Measurements from ENCODE around the gene CACNB2. TPM values are rescaled to one million over a fixed set of nuclear protein-coding genes. Genes with fewer than 3 reads are reported as not detected.

CACNB2 gene
- total RNA-seq, 1 donor from 2014 or later: 3.5 TPM

- Histone ChIP-seq H3K4me1 (no peaks in the 10 kb centered on the region), H3K36me3 (no peaks in the 10 kb centered on the region), H3K27ac (no peak overlapping the region), H3K4me3 (no peak overlapping the region), H3K79me2 (ENCODE audit: low read depth) (no peaks in the 10 kb centered on the region), H3K4me2 (no peak overlapping the region), H3K27me3 (no peaks in the 10 kb centered on the region), H2AFZ (replicated peaks) (no peak overlapping the region), H4K20me1 (ENCODE audit: low read depth) (no peaks in the 10 kb centered on the region), H3K9me3 (ENCODE audit: low read depth) (no peaks in the 10 kb centered on the region), H3K9ac (no peak overlapping the region), H3F3A (ENCODE audit: low read depth) (no peaks in the 10 kb centered on the region)
- TF ChIP-seq EZH2phosphoT487 (IDR thresholded peaks at IDR 0.05) (no peak), EZH2 (IDR thresholded peaks at IDR 0.05) (no peak)
- TF ChIP-seq, protein P1, sequence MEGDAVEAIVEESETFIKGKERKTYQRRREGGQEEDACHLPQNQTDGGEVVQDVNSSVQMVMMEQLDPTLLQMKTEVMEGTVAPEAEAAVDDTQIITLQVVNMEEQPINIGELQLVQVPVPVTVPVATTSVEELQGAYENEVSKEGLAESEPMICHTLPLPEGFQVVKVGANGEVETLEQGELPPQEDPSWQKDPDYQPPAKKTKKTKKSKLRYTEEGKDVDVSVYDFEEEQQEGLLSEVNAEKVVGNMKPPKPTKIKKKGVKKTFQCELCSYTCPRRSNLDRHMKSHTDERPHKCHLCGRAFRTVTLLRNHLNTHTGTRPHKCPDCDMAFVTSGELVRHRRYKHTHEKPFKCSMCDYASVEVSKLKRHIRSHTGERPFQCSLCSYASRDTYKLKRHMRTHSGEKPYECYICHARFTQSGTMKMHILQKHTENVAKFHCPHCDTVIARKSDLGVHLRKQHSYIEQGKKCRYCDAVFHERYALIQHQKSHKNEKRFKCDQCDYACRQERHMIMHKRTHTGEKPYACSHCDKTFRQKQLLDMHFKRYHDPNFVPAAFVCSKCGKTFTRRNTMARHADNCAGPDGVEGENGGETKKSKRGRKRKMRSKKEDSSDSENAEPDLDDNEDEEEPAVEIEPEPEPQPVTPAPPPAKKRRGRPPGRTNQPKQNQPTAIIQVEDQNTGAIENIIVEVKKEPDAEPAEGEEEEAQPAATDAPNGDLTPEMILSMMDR (IDR thresholded peaks at IDR 0.05): no peak
- Mint-ChIP-seq H3K27ac (no peak overlapping the region), H3K4me3 (no peak overlapping the region), H3K27me3 (ENCODE audit: insufficient read depth, low read depth) (no peaks in the 10 kb centered on the region), H3K4me1 (no peaks in the 10 kb centered on the region), H3K9me3 (no peaks in the 10 kb centered on the region), H3K36me3 (no peaks in the 10 kb centered on the region)
- DNase-seq (ENCODE audit: low spot score): no peak
These were observed 310.1 kb downstream of the CACNB2 start for GRCh38 chr10:18450298-18450697.

DNA sequence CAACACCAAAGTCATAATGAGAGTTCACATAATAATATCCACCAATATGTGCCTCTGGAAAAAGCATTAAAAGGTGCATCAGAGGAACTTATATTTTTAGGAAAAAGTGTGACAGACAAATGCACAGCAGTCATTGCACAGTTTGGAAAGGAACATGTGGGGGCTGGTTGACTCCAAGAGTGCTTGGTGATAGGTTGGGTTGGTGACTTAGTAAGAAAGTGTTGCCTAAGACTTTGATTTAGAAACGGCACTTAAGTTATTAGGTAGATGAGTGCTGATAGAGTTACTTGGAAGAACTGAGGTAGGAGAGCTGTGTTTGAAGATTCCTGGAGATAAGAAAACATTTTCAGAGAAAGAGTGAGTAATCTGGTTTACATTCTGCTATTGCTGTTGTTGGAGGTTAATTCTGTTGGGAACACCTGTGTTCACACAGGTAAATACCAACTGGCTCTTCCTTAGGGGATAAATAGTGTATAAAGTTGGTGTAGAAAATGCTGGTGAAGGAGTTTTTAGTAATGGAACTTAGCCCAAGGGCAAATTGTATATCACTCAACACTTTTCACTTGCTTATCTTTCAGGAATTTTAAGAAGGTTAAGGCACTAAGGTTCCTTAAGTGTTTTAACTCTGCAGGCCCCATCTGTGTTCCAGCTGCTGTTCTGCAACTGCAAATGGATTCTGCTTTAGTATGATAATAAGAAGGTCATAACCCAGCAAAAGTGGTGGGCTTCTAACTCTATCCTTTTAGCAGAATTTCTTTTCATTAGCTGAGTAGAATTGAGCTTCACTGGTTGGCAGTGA is 315.1 kb downstream of the CACNB2 start:
- Histone ChIP-seq H3K36me3 (no peaks in the 10 kb centered on the region), H3K4me2 (no peak overlapping the region), H3K27me3 (no peaks in the 10 kb centered on the region), H3K9me3 (ENCODE audit: low read depth) (no peaks in the 10 kb centered on the region), H3K9ac (no peak overlapping the region), H3K4me1 (no peaks in the 10 kb centered on the region), H4K20me1 (ENCODE audit: low read depth) (no peaks in the 10 kb centered on the region), H3K79me2 (ENCODE audit: low read depth) (no peaks in the 10 kb centered on the region), H3F3A (ENCODE audit: low read depth) (no peaks in the 10 kb centered on the region), H3K4me3 (no peak overlapping the region), H2AFZ (replicated peaks) (no peak overlapping the region), H3K27ac (no peak overlapping the region)
- Mint-ChIP-seq H3K36me3 (no peaks in the 10 kb centered on the region), H3K27ac (no peak overlapping the region), H3K4me3 (no peak overlapping the region), H3K9me3 (no peaks in the 10 kb centered on the region), H3K4me1 (no peaks in the 10 kb centered on the region), H3K27me3 (ENCODE audit: insufficient read depth, low read depth) (no peaks in the 10 kb centered on the region)
- no peak for DNase-seq (ENCODE audit: low spot score)
- TF ChIP-seq, protein P1 (IDR thresholded peaks at IDR 0.05): no peak
- TF ChIP-seq EZH2phosphoT487 (IDR thresholded peaks at IDR 0.05) (no peak), EZH2 (IDR thresholded peaks at IDR 0.05) (no peak)

GRCh38 chr10:18456984-18457383 is 316.8 kb downstream of the CACNB2 start:
- no peak overlapping the region for H3K4me3 ChIP-seq
- Mint-ChIP-seq H3K9me3 (no peaks in the 10 kb centered on the region), H3K4me1 (no peaks in the 10 kb centered on the region), H3K27me3 (ENCODE audit: insufficient read depth, low read depth) (peaks cover 3% of the 10 kb centered on the region), H3K36me3 (no peaks in the 10 kb centered on the region), H3K27ac (no peak overlapping the region), H3K4me3 (no peak overlapping the region)
- no peaks in the 10 kb centered on the region for H3K79me2 ChIP-seq (ENCODE audit: low read depth)
- H3K4me2 ChIP-seq: no peak overlapping the region
- H4K20me1 ChIP-seq (ENCODE audit: low read depth): no peaks in the 10 kb centered on the region
- DNase-seq (ENCODE audit: low spot score): no peak
- TF ChIP-seq, protein P1 (IDR thresholded peaks at IDR 0.05): no peak
- no peak for TF ChIP-seq EZH2 (IDR thresholded peaks at IDR 0.05)
- no peak for TF ChIP-seq EZH2phosphoT487 (IDR thresholded peaks at IDR 0.05)
- H3K36me3 ChIP-seq: no peaks in the 10 kb centered on the region
- no peaks in the 10 kb centered on the region for H3K4me1 ChIP-seq
- H3K9me3 ChIP-seq (ENCODE audit: low read depth): no peaks in the 10 kb centered on the region
- no peaks in the 10 kb centered on the region for H3K27me3 ChIP-seq
- H3F3A ChIP-seq (ENCODE audit: low read depth): no peaks in the 10 kb centered on the region
- H3K9ac ChIP-seq: no peak overlapping the region
- no peak overlapping the region for H2AFZ ChIP-seq (replicated peaks)
- no peak overlapping the region for H3K27ac ChIP-seq

Data from neural progenitor cell (in vitro differentiated cells).